Activated CD4-positive, alpha-beta T cell treated with anti-CD3 and anti-CD28 coated beads, Interleukin-2, amount 50 U/mL, for 16 hours (primary cell): ENCODE results near the gene RPUSD1.

Experiments
- DNase-seq: peaks from one replicate; pipeline ENCODE4 v3.0.0-alpha.2; 2020

The RPUSD1 gene

DNA sequence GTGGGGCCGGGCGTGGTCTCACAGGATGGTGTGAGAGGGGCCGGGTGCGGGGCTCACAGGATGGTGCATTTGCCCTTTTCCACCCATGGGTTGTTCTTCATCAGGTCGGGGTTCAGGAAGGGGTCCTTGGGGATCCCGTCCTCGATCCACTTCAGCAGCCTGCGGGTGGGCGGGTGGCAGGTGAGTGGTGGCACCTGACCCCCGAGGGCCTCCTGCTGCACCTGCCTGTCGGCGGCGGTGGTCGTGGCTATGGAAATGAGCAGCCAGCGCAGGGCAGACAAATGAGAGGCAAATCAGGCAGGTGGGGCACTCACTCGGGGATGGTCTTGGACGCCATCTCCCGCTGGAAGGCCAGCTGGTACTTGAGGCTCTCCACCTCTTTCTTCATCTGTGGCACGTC lies 10.5 kb upstream of the RPUSD1 start:
- no peak for DNase-seq

DNA sequence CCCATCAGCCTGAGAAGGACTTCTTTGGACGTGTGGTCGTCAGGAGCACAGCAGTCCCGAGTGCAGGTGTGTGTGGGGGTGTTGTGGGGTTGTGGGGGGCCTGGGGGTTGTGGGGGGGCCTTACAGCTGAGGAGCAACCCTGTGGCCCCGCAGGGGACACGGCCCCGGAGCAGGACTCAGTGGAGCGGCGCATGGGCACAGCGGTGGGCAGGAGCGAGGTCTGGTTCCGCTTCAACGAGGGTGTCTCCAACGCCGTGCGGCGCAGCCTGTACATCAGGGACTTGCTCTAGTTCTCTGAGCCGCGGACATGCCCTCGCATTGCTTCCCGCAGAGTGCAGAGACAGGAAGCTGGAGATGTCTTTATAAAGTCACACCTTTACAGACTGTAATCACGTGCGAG lies 9.5 kb upstream of the RPUSD1 start:
- DNase-seq = no peak

DNA sequence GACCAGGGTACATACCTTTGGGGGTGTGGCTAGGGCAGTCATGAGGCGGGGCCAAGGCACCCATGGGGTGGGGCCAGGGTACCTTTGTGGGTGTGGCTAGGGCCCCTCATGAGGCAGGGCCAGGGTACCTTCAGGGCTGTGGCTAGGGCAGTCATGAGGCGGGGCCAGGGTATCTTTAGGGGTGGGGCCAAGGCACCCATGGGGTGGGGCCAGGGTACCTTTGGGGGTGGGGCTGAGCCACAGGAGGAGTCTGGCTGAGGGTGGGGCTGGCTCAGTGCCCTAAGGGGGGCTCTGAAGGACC lies 8.9 kb upstream of the RPUSD1 start:
- DNase-seq = peak; percentile 56

DNA sequence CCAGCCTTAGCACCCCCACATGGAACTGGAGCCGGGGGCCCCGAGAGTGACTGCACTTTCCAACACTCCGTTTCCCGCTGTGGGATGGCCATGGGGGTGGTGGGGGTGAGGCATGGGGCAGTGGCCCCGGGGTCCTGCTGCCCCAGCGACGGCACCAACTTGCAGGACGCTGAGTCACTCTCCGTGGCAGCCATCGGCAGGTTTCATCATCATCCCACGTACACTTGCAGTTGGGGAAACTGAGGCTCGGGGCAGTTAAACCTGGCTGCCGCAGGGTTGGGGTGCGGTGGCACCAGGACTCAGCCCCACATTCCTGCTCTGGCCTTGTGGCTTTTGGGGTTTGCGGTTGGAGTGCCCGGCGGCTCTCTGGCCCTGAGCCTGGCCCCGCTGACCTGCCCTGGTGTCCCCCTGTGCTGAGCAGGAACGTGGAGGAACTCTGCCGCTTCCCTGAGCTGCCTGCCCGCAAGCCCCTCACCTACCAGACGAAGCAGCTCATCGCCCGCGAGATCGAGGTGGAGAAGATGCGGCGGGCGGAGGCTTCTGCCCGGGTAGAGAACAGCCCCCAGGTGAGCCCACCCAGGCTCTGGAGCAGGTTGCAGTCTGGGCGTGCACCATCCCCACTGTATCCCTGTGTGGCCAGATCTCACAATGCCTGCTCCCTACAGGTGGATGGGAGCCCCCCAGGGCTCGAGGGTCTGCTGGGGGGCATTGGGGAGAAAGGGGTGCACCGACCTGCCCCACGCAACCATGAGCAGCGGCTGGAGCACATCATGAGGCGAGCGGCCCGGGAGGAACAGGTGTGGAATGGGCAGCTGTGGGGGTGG lies 8.3 kb upstream of the RPUSD1 start:
- DNase-seq = no peak

DNA sequence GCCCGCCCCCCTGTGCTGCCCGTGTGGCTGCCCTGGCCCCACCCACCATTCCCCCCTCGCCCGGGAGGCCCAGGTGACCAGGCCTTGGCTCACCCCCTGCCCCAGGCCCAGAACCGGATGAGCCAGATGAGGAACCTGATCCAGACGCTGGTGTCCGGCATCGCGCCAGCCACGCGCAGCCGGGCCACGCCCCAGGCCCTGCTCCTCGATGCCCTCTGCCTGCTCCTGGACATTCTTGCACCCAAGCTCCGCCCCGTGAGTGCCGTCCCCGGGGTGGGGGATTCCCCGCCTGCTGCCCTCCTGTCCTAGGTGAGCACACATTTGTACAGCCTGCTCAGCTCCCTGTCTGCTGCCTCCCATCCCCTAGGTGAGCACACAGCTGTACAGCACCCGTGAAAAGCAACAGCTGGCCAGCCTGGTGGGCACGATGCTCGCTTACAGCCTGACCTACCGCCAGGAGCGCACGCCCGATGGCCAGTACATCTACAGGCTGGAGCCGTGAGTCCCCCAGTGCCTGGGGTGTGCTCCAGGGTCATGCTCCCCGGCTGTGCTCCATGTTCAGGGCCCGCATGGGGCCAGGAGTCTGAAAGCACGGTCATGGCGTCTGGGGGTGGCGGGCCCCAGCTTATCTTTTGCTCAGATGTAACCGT lies 7.5 kb upstream of the RPUSD1 start:
- DNase-seq = no peak

DNA sequence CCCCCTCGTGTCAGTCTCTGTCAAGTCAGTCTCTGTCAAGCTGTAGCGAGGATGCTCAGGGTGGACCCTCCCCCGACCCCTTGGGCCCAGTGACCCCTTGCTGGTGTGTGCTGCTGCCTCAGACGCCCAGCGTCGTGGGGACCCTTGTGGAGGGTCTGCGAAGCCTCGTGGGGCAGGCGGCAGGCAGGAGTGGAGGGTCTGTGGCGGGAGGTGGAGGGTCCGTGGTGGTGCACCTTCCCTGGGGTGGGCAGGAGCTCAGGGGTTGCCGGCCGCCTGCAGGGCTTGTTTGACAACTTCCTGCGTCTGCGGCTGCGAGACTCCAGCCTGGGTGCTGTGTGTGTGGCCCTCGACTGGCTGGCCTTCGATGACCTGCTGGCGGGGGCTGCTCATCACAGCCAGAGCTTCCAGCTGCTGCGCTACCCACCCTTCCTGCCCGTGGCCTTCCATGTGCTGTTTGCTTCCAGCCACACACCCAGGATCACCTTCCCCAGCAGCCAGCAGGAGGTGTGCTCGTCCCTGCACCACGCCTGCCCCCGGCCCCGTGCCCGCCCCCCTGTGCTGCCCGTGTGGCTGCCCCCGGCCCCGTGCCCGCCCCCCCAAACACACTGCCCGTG lies 6.8 kb upstream of the RPUSD1 start:
- DNase-seq = no peak

DNA sequence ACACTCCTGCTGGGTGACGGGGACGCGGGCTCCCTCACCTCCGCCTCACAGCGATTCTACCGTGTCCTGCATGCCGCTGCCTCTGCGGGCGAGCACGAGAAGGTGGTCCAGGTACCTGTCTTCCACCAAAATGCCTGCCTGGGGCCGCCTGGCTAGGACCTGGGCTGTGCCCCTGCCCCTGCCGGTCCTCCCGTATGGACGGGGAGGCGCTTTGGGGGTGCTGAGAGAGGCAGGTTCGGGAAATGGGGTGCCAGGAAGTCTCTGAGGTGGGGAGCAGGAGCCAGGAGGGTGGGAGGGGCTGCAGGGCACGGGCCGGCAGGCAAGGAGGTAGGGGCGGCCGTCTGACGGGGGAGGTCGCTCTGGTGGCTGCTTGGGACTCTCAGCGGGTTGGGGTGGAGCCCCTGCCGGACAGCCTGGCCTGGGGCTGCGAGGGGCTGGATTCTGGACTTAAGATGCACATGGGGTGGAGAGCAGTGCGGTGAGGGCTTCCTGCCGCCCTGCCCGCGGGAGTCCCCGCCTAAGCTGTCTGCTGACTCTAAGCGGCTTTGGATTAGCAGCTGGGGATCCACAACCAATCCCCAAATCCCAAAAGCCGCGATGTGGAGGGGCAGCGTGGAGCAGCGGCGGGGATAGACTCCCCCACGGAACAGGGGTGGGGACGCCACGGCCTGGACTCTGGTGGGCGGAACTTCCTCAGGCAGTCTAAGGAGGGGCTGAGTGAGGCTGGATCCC lies 6.1 kb upstream of the RPUSD1 start:
- DNase-seq = no peak

DNA sequence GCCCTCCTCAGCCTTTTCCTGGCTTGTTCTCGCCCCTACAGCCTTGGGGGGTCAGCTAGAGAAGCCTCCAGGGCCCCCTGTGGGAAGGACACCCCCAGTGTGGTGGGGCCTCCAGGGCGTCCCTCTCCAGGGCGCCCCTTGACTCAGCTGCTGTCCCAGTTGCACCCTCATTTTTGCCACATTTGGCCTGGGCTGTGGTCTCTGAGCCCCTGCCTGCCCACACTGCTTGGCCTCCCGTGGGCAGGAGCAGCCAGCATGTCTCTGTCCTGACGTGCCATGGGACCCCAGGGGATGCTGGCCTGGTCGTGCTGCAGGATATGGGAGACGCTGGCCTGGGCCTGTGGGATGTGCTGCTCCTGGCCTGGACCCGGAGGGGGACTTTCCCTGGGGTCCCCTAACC lies 5.2 kb upstream of the RPUSD1 start:
- DNase-seq = no peak

DNA sequence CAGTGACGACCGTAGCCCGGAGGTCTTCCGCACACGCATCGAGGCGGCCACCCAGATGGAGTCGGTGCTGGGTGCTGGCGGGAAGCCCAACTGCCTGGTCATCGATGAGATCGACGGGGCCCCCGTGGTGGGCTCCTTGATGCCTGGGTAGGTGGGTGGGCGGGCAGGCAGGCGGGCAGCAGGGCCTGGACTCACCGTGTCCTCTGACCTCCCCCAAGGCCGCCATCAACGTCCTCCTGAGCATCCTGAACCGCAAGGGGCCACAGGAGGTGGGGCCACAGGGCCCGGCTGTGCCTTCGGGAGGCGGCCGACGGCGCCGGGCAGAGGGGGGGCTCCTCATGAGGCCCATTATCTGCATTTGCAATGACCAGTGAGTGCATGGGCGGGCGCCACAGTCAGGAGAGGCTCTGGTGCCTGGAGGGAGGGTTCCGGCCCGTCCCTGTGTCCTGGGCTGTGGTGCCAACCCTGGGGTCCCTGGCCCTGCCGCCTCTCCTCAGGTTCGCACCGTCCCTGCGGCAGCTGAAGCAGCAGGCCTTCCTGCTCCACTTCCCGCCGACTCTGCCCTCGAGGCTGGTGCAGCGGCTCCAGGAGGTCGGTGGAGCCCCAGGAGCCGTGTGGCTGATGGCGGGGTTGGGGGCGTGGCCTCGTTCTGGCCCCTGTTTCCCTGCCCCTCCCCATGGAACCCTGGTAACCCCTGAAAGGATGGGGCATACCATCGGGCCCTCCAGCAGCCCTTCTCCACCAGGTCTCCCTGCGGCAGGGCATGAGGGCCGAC lies 4.2 kb upstream of the RPUSD1 start:
- DNase-seq = no peak

DNA sequence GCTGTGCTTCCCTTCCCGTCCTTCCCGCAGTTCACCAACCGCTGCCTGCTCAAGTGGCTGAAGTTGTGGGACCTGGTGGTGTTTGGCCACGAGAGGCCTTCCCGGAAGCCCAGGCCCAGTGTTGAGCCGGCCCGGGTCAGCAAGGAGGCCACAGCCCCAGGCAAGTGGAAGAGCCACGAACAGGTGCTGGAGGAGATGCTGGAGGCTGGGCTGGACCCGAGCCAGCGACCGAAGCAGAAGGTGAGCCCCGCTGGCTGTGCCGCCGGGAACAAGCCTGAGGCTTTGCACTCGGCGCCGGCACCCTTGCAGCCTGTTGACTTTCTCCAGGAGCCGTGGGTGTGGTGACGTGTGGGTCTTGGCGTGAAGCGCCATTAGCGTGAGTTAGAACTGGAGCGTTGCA lies 3.0 kb upstream of the RPUSD1 start:
- DNase-seq = no peak

DNA sequence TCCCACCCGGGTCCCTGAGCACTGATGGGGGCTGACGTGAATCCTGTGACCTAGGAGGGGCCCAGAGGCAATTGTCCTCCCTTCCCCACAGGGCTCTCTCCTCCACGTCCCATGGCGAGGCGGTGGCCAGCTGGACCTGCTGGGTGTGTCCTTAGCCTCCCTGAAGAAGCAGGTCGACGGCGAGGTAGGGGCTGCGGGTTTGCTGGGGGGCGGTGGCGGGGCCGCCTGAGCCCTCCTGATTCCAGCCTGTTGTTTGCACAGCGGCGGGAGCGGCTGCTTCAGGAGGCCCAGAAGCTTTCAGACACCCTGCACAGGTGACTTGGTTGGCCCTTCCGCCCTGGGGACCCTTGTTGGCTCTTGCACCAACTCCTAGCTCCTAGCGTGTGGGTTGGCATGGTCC lies 1.9 kb upstream of the RPUSD1 start:
- DNase-seq = no peak

DNA sequence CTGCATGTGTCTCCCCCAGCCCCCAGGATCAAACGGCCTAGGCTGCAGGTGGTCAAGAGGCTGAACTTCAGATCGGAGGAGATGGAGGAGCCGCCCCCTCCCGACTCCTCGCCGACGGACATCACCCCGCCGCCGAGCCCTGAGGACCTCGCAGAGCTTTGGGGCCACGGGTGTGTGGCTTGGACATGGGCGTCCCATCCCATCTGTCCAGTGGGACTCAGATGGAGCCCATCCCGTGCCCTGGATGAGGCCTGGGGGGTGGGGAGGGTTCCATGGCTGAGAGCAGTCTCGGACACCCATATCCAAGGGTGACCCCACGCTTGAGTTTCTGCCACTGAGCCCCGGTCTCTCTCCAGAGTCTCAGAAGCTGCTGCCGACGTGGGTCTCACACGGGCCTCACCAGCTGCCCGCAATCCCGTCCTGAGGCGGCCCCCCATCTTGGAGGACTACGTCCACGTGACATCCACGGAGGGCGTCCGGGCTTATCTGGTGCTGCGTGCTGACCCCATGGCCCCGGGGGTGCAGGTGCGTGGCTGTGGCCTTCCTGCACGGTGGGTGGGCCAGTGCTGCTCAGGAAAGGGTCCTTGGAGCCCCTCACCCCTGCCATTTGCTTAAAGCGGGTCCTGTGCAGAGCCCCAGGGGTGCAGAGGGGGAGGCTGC lies 1.1 kb upstream of the RPUSD1 start:
- no peak for DNase-seq

DNA sequence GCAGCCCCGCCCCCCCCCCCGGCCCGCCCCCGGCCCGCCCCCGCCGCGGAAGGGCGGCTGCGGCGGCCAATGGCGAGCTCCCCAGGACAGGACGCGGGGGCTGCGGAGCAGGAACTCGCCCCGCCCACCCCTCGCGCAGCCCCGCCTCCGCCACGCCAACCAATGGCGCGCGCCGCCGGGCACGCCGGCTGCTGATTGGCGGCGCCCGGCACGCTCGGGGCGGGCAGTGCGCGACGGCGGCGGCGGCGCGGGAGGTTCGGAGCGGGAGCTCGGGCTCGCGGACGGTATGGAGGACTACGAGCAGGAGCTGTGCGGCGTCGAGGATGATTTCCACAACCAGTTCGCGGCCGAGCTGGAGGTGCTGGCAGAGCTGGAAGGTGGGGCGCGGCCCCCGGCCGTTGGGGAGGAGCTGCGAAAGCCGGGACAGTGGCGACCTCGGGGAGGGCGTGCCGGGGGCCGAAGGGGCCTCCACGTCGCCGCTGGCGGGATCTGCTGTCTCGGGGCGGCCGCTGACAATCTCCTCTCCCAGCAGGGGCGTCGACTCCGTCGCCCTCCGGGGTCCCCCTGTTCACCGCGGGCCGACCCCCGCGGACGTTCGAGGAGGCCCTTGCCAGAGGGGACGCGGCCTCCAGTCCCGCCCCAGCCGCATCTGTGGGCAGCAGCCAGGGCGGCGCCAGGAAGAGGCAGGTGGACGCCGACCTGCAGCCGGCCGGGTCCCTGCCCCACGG lies 382 bp upstream of the RPUSD1 start, which contains the start of gene CHTF18:
TSS of gene CHTF18 (plus strand) at position 222 of the 728 bp plus-strand sequence. CDS start at position 287, 65 bp downstream.
- DNase-seq = peak; percentile 94

DNA sequence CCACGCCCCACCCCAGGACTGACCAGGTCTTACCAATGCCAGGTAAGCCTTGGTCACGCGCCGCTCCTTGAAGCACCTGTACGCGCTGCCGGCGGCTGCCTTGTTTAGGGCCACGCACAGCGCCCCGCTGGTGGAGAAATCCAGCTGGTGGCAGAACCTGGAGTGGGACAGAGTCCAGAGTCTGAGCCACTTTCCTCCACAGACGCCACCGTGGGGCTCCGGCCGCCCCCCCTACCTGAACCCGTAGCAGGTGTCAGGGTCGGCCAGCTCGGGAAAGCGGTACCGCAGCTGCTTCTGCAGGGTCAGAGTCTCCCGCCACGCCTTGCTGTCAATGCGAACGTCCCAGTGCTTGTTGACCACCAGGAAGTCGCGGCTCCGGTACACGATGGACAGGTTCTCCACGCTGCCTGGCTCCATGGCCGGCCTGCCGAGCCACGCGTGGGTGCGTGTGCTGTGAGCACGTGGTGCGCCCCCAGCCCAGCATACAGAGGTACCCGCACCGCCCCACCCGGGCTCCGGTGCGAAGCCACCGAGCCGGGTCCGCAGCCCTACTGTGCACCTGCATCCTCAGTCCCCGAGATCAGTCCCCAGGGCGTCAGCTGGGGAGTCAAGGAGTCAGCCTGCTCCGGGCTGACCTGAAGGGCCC lies 737 bp downstream of the RPUSD1 start:
- DNase-seq = no peak

DNA sequence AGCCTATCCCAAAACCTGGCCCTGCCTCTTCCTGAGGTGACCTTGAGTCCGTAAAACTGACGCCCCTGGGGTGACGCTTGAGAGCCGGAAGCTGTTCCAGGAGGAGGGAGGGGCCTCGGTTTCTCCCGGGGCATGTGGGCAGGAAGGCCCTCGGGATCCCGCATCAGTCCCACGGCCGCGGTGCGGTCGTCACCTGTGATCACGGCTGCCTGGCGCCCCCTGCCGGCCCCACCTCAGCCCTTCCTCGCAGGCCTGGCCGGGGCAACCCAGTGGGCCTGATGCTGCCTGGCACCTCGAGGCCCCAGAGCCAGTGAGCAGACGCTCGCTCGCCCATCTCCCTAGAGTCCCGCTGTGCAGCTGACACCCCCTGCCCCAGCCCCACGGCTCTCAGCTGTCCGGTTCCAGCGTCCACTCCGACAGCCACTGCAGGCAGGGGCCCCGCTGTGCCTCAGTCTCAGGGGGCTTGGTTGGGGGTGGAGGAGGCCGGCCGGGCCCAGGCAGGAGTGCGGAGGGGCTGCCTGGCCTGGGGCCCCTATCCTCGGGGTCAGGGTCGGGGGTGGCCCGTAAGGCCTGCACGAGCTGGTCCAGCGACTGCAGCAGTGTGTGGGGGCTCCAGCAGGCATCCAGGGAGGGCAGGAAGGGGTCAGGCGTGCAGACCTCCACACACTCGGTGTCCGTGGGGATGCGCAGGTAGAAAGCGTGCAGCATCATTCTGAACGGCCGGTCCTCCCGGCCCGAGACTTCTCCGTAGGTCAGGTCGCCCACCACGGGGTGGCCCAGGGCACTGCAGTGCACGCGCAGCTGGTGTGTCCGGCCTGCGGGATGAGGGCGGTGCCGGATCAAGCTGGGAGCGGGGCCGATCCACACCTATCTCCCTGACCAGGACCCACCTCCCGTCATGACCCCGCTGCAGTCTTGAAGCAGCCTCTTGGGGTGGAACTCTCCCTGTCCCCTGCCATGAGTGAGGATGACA lies 2.3 kb downstream of the RPUSD1 start:
- peak; percentile 74 for DNase-seq

DNA sequence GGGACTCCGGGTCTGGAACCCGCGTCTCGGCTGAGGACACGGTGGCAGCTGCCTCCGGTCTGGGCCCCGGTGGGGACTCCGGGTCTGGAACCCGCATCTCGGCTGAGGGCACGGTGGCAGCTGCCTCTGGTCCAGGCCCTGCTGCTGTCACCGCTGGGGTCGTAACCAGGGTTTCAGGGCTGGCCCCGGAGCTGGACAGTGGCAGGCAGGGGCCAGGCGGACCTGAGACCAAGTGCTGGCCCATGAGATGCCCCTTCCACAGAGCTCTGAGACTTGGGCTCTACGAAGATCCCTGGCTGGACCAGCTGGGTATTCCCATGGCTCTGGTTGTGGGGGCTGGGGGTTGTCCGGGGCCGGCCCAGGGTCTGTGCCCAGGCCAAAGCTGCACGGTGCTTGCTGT lies 3.8 kb downstream of the RPUSD1 start:
- no peak for DNase-seq

DNA sequence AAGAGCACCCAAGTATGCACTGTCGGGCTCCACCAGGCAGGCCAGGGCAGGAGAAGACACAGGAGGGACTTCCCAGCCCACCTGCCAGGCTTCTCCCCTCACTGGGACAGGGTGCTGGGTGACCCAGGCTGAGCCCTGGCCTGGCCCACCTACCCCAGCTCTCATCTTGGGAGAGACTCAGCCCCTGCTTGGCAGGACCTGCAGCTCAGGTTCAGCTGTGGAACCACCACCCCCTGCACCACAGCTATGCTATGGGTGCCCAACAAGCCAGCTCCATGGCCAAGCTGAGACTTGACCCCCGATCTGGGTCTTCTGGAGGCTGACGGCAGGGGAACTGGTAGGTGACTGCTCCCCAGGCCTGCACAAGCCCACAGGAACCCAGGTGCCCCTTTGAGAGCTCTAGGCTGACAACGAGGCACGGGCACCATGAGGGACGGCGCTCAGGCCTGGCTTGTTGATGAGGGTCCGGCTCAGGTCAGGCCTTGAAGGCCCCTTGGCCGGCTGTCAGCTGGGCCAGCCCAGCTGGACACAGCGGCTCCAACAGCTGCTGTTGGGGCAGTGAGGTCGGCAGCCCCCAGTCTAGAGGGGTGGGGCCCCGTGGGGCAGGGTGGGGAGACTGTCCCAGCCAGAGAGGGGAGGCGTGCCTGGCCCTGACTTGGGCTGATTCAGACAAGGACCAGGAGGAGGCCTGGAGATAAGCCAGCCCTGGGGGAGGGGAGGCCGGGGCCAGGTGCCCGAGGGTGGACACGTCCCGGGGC lies 4.6 kb downstream of the RPUSD1 start:
- DNase-seq = no peak

DNA sequence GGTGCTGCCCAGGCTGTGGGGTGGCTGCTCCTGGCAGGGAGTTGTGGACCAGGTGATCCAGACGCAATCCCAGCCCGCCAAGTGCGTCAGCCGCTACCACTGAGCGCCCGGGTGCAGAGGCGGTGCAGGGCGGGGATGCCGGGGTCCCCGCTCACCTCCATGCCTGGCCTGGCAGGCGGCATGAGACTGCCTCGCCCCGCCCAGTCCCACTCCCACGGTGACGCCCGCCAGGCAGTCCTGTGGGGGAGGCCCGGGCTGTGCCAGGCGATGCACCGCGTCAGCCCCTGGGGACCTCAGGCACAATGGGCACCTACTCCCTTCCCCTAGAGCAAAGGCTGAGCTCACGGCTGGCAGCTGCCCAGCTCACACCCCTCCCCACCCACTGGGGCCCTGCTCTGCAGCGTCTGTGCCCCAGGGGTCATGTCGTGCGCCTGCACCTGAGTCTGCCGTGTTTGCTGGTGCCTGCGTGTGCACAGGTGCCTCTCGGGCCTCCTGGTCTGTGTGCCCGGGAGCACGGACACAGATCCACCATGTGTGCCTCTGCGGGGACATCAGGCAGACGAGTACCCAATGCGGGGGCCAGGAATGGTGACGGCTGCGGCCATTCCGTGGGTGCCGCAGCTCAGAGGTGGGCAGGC lies 5.3 kb downstream of the RPUSD1 start:
- no peak for DNase-seq
